SK-N-SH treated with all-trans-retinoic acid at 6 μM for 48 hours (cell line): ENCODE data around the gene PM20D1.

Experiments
- SNAI2 ChIP-seq: fragments of 250-450 bp; sonication (Bioruptor Pico); IDR thresholded peaks from 2 replicates; pipeline ENCODE4 v1.5.0; 2020; ENCODE audit warnings: mild to moderate bottlenecking, moderate library complexity
- TCF4 ChIP-seq: fragments of 250-450 bp; sonication (Bioruptor Pico); IDR thresholded peaks from 2 replicates; pipeline ENCODE4 v1.8.0; 2021; ENCODE audit warnings: mild to moderate bottlenecking, moderate library complexity, borderline replicate concordance
- ZFP3 ChIP-seq: fragments of 250-450 bp; sonication (Bioruptor Pico); IDR thresholded peaks from 2 replicates; pipeline ENCODE4 v1.5.0; 2020; ENCODE audit warnings: mild to moderate bottlenecking, moderate library complexity
- ZFP30 ChIP-seq: fragments of 450-650 bp; formaldehyde crosslinking; IDR thresholded peaks from 2 replicates; pipeline ENCODE4 v1.5.0; 2022; ENCODE audit warnings: mild to moderate bottlenecking, moderate library complexity

GRCh38 chr1:205880923-205881322 is 31.0 kb upstream of the PM20D1 start:
- TF ChIP-seq ZFP3 (CRISPR knock-in tag) = no peak
- TF ChIP-seq ZFP30 (CRISPR knock-in tag) = no peak
- TF ChIP-seq TCF4 = no peak
- no peak for TF ChIP-seq SNAI2 (CRISPR knock-in tag)
